ENCODE results near the gene AHSG. TPM values are rescaled to one million over a fixed set of nuclear protein-coding genes. Genes with fewer than 3 reads are reported as not detected.

AHSG gene
- polyA plus RNA-seq, 1 donor (not counting 4 experiments of a cell fraction or from before 2014, with no cell fraction given) = 0.59 TPM

- H3K4me3 ChIP-seq (ENCODE audit: control insufficient read depth in 2 of 3, extremely low read depth in 1 of 3, insufficient read depth in 2 of 3, low read depth in 1 of 3, low read length in 3 of 3) = no peak overlapping the region
- no peaks in the 10 kb centered on the region for H3K36me3 ChIP-seq (ENCODE audit: control insufficient read depth in 2 of 2, extremely low read depth in 1 of 2, insufficient read depth in 2 of 2, low read length in 2 of 2)
- peak overlapping the region; percentile 20 for H2AFZ ChIP-seq (ENCODE audit: control insufficient read depth, low read length)
- peaks cover 3% of the 10 kb centered on the region for H3K9me1 ChIP-seq (ENCODE audit: control insufficient read depth, extremely low read depth, insufficient read depth, low read length)
- H3K27ac ChIP-seq (ENCODE audit: control insufficient read depth, insufficient read depth, low read length) = no peak overlapping the region
- H3K79me2 ChIP-seq (ENCODE audit: control insufficient read depth, insufficient read depth, low read length) = no peaks in the 10 kb centered on the region
- no peaks in the 10 kb centered on the region for H4K20me1 ChIP-seq (ENCODE audit: control insufficient read depth, extremely low read depth, insufficient read depth, low read length)
- no peak overlapping the region for H3K9ac ChIP-seq (ENCODE audit: control insufficient read depth, extremely low read depth, insufficient read depth, low read length)
- no peaks in the 10 kb centered on the region for H3K27me3 ChIP-seq (ENCODE audit: control insufficient read depth, extremely low read depth, insufficient read depth, low read length)
- TF ChIP-seq, protein P1, sequence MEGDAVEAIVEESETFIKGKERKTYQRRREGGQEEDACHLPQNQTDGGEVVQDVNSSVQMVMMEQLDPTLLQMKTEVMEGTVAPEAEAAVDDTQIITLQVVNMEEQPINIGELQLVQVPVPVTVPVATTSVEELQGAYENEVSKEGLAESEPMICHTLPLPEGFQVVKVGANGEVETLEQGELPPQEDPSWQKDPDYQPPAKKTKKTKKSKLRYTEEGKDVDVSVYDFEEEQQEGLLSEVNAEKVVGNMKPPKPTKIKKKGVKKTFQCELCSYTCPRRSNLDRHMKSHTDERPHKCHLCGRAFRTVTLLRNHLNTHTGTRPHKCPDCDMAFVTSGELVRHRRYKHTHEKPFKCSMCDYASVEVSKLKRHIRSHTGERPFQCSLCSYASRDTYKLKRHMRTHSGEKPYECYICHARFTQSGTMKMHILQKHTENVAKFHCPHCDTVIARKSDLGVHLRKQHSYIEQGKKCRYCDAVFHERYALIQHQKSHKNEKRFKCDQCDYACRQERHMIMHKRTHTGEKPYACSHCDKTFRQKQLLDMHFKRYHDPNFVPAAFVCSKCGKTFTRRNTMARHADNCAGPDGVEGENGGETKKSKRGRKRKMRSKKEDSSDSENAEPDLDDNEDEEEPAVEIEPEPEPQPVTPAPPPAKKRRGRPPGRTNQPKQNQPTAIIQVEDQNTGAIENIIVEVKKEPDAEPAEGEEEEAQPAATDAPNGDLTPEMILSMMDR (optimal IDR thresholded peaks at IDR 0.05 in 1 of 3, IDR thresholded peaks at IDR 0.05 in 1 of 3, conservative IDR thresholded peaks at IDR 0.05 in 1 of 3; ENCODE audit: extremely low read depth in 1 of 3, insufficient read depth in 2 of 3, low read length in 3 of 3) = no peak
- no peak for TF ChIP-seq EZH2 (IDR thresholded peaks at IDR 0.05; ENCODE audit: low read length)
- no peak overlapping the region for H3K4me2 ChIP-seq (ENCODE audit: control insufficient read depth, extremely low read depth, insufficient read depth, low read depth, low read length)
- no peak for FAIRE-seq
- DNase-seq (ENCODE audit: low read depth, low spot score) = no peak
- H3K4me1 ChIP-seq (ENCODE audit: control insufficient read depth, extremely low read depth, insufficient read depth, low read length) = peaks cover 7% of the 10 kb centered on the region
- dilution Hi-C loops (cut with MboI; ENCODE audit: extremely low pct_ligation_motif_present, low sequenced_read_pairs) = no loop called here
- no peaks in the 10 kb centered on the region for H3K9me3 ChIP-seq (ENCODE audit: control insufficient read depth, low read depth, low read length)
Observed at GRCh38 chr3:186653984-186654383, 41.1 kb downstream of the AHSG start.

- Histone ChIP-seq H2AFZ (ENCODE audit: control insufficient read depth, low read length) (no peak overlapping the region), H3K9me1 (ENCODE audit: control insufficient read depth, extremely low read depth, insufficient read depth, low read length) (no peaks in the 10 kb centered on the region), H3K36me3 (ENCODE audit: control insufficient read depth in 2 of 2, extremely low read depth in 1 of 2, insufficient read depth in 2 of 2, low read length in 2 of 2) (no peaks in the 10 kb centered on the region), H3K27ac (ENCODE audit: control insufficient read depth, insufficient read depth, low read length) (no peak overlapping the region), H3K79me2 (ENCODE audit: control insufficient read depth, insufficient read depth, low read length) (no peaks in the 10 kb centered on the region), H3K4me2 (ENCODE audit: control insufficient read depth, extremely low read depth, insufficient read depth, low read depth, low read length) (no peak overlapping the region), H3K9me3 (ENCODE audit: control insufficient read depth, low read depth, low read length) (no peaks in the 10 kb centered on the region), H3K27me3 (ENCODE audit: control insufficient read depth, extremely low read depth, insufficient read depth, low read length) (no peaks in the 10 kb centered on the region), H3K4me1 (ENCODE audit: control insufficient read depth, extremely low read depth, insufficient read depth, low read length) (peaks cover 2% of the 10 kb centered on the region), H4K20me1 (ENCODE audit: control insufficient read depth, extremely low read depth, insufficient read depth, low read length) (no peaks in the 10 kb centered on the region), H3K9ac (ENCODE audit: control insufficient read depth, extremely low read depth, insufficient read depth, low read length) (no peak overlapping the region), H3K4me3 (ENCODE audit: control insufficient read depth in 2 of 3, extremely low read depth in 1 of 3, insufficient read depth in 2 of 3, low read depth in 1 of 3, low read length in 3 of 3) (no peak overlapping the region)
- FAIRE-seq (no peak), DNase-seq (ENCODE audit: low read depth, low spot score) (no peak)
- no peak for TF ChIP-seq EZH2 (IDR thresholded peaks at IDR 0.05; ENCODE audit: low read length)
- TF ChIP-seq, protein P1 (optimal IDR thresholded peaks at IDR 0.05 in 1 of 3, IDR thresholded peaks at IDR 0.05 in 1 of 3, conservative IDR thresholded peaks at IDR 0.05 in 1 of 3; ENCODE audit: extremely low read depth in 1 of 3, insufficient read depth in 2 of 3, low read length in 3 of 3) = no peak
- dilution Hi-C loops (cut with MboI; ENCODE audit: extremely low pct_ligation_motif_present, low sequenced_read_pairs) = no loop called here
Observed at GRCh38 chr3:186663361-186664118, 50.7 kb downstream of the AHSG start.

Measured in keratinocyte (primary cell).